H1 (cell line): ENCODE results near the gene HIVEP3. TPM values are rescaled to one million over a fixed set of nuclear protein-coding genes. Genes with fewer than 3 reads are reported as not detected.

ENCODE experiments used
- CTCF ChIA-PET: fragments of 300-600 bp; sonication (Branson Sonifier 250); formaldehyde crosslinking; loops from one replicate; lab custom pipeline; 2021; ENCODE audit not compliant: partially characterized antibody; lab: Charles Lee
- POLR2A ChIA-PET: fragments of 300-600 bp; sonication (Branson Sonifier 250); formaldehyde crosslinking; loops from one replicate; lab custom pipeline; 2021; ENCODE audit warnings: inconsistent platforms; ENCODE audit not compliant: partially characterized antibody; lab: Charles Lee
- DNase-seq, 2 experiments: peaks; one replicate each; pipeline versions ENCODE4 v3.0.0 to v3.0.0-alpha.2; 2010 to 2022; ENCODE audit warnings: low spot score in 2 of 2, low read depth in 1 of 2, mixed read lengths in 1 of 2
- FAIRE-seq: peaks from 2 replicates; lab custom pipeline; 2011; peaks lifted over from hg19 to GRCh38; lab: Jason Lieb, UNC
- H2AFZ ChIP-seq: 2 replicates; pipeline ENCODE4 v1.8.1; 2012; ENCODE audit warnings: low read length, inconsistent platforms
- H2AK5ac ChIP-seq: 2 replicates; pipeline ENCODE4 v1.6.1; 2013; ENCODE audit warnings: low read depth, low read length
- H2BK120ac ChIP-seq: replicated peaks from 2 replicates; pipeline ENCODE3; 2013; ENCODE audit warnings: low read depth, low read length, inconsistent platforms
- H2BK12ac ChIP-seq: 2 replicates; pipeline ENCODE4 v1.6.1; 2013; ENCODE audit warnings: low read depth, low read length
- H2BK15ac ChIP-seq: 2 replicates; pipeline ENCODE4 v1.6.1; 2013; ENCODE audit warnings: low read length
- H2BK20ac ChIP-seq: 2 replicates; pipeline ENCODE4 v1.6.1; 2013; ENCODE audit warnings: low read length
- H2BK5ac ChIP-seq: 2 replicates; pipeline ENCODE4 v1.6.1; 2013; ENCODE audit warnings: low read depth, low read length
- H3K14ac ChIP-seq: 2 replicates; pipeline ENCODE4 v1.6.1; 2013; ENCODE audit warnings: inconsistent platforms; ENCODE audit not compliant: insufficient read length
- H3K18ac ChIP-seq: 2 replicates; pipeline ENCODE4 v1.6.1; 2013; ENCODE audit warnings: low read length; ENCODE audit errors: extremely low read depth
- H3K23ac ChIP-seq: 2 replicates; pipeline ENCODE4 v1.6.1; 2013; ENCODE audit warnings: inconsistent platforms; ENCODE audit not compliant: insufficient read length
- H3K23me2 ChIP-seq: 2 replicates; pipeline ENCODE4 v1.6.1; 2013; ENCODE audit warnings: low read depth, low read length
- H3K27ac ChIP-seq: 2 replicates; pipeline ENCODE4 v1.6.1; 2011; ENCODE audit warnings: low read depth, low read length, inconsistent platforms
- H3K27me3 ChIP-seq, 4 experiments: replicated peaks in 1 of 4; 1 replicate in 1 of 4; 2 replicates in 3 of 4; pipeline versions ENCODE4 v1.6.1 to v1.8.1; 2011 to 2013; ENCODE audit warnings: low read length in 3 of 4, mild to moderate bottlenecking in 3 of 4, inconsistent platforms in 2 of 4, mixed read lengths in 2 of 4, moderate library complexity in 1 of 4; ENCODE audit not compliant: control insufficient read depth in 3 of 4, insufficient read depth in 3 of 4; ENCODE audit errors: extremely low read depth in 1 of 4
- H3K36me3 ChIP-seq, 4 experiments: 2 replicates each; pipeline versions ENCODE4 v1.6.1 to v1.8.1; 2011 to 2013; ENCODE audit warnings: mild to moderate bottlenecking in 4 of 4, low read length in 3 of 4, moderate library complexity in 2 of 4, control low read depth in 1 of 4, inconsistent platforms in 1 of 4; ENCODE audit not compliant: insufficient read depth in 4 of 4, control insufficient read depth in 2 of 4
- H3K4ac ChIP-seq: replicated peaks from 2 replicates; pipeline ENCODE3; 2013; ENCODE audit warnings: low read length, low read depth, mixed read lengths, inconsistent platforms; ENCODE audit not compliant: insufficient read length
- H3K4me1 ChIP-seq, 4 experiments: replicated peaks in 1 of 4; 1 replicate in 1 of 4; 2 replicates in 3 of 4; pipeline versions ENCODE4 v1.6.1 to v1.8.1; 2011 to 2013; ENCODE audit warnings: low read length in 3 of 4, inconsistent platforms in 2 of 4, mixed read lengths in 1 of 4; ENCODE audit not compliant: insufficient read depth in 4 of 4, control insufficient read depth in 3 of 4
- H3K4me2 ChIP-seq, 2 experiments: 2 replicates each; pipeline versions ENCODE4 v1.6.1 to v1.8.1; 2011 to 2013; ENCODE audit warnings: low read depth in 2 of 2, low read length in 2 of 2, control low read depth in 1 of 2, inconsistent platforms in 1 of 2, mild to moderate bottlenecking in 1 of 2; ENCODE audit not compliant: insufficient read depth in 1 of 2
- H3K4me3 ChIP-seq, 4 experiments: fragments of 200-600, 300-600 bp in 1 of 4; sonication (generic), shearing (Covaris generic), sonication (Bioruptor Twin) in 1 of 4; 2 replicates each; pipeline versions ENCODE4 v1.5.1 to v1.8.1; 2011 to 2016; ENCODE audit warnings: low read length in 4 of 4, low read depth in 3 of 4, control low read depth in 2 of 4, inconsistent platforms in 2 of 4, mild to moderate bottlenecking in 2 of 4, mixed read lengths in 1 of 4, moderate library complexity in 1 of 4; ENCODE audit not compliant: insufficient read depth in 2 of 4; ENCODE audit errors: extremely low read depth in 1 of 4
- H3K56ac ChIP-seq: replicated peaks from 2 replicates; pipeline ENCODE3; 2013; ENCODE audit warnings: low read depth, mild to moderate bottlenecking, mixed read lengths, low read length, inconsistent platforms; ENCODE audit not compliant: insufficient read length
- H3K79me1 ChIP-seq: 2 replicates; pipeline ENCODE4 v1.6.1; 2013; ENCODE audit warnings: low read depth, low read length, control low read depth
- H3K79me2 ChIP-seq, 2 experiments: 2 replicates each; pipeline versions ENCODE4 v1.6.1 to v1.8.1; 2012 to 2013; ENCODE audit warnings: low read length in 2 of 2, mild to moderate bottlenecking in 2 of 2, inconsistent platforms in 1 of 2; ENCODE audit not compliant: insufficient read depth in 2 of 2, control insufficient read depth in 1 of 2
- H3K9ac ChIP-seq, 4 experiments: replicated peaks in 1 of 4; 1 replicate in 1 of 4; 2 replicates in 3 of 4; pipeline versions ENCODE4 v1.6.1 to v1.8.1; 2011 to 2013; ENCODE audit warnings: low read depth in 3 of 4, low read length in 3 of 4, control low read depth in 2 of 4, mild to moderate bottlenecking in 2 of 4, moderate library complexity in 2 of 4, inconsistent platforms in 1 of 4; ENCODE audit errors: extremely low read depth in 1 of 4
- H3K9me3 ChIP-seq, 2 experiments: 2 replicates each; pipeline versions ENCODE4 v1.6.1 to v1.8.1; 2012 to 2013; ENCODE audit warnings: mild to moderate bottlenecking in 2 of 2, moderate library complexity in 2 of 2, control low read depth in 1 of 2, inconsistent platforms in 1 of 2, low read depth in 1 of 2, low read length in 1 of 2, mixed read lengths in 1 of 2; ENCODE audit not compliant: insufficient read depth in 2 of 2
- H4K20me1 ChIP-seq, 2 experiments: replicated peaks in 1 of 2; 2 replicates each; pipeline versions ENCODE3 to v1.8.1; 2011 to 2013; ENCODE audit warnings: inconsistent platforms in 2 of 2, low read length in 2 of 2, mild to moderate bottlenecking in 1 of 2; ENCODE audit not compliant: insufficient read depth in 2 of 2, control insufficient read depth in 1 of 2
- H4K5ac ChIP-seq: 2 replicates; pipeline ENCODE4 v1.6.1; 2013; ENCODE audit warnings: low read length, low read depth, mixed read lengths, inconsistent platforms; ENCODE audit not compliant: insufficient read length
- H4K8ac ChIP-seq: 2 replicates; pipeline ENCODE4 v1.8.0; 2013; ENCODE audit warnings: mild to moderate bottlenecking, moderate library complexity, low read length, inconsistent platforms; ENCODE audit not compliant: insufficient read depth; ENCODE audit errors: extremely low read depth
- H4K91ac ChIP-seq: replicated peaks from 2 replicates; pipeline ENCODE3; 2013; ENCODE audit warnings: low read length, mixed read lengths, inconsistent platforms; ENCODE audit not compliant: insufficient read length
- ASH2L ChIP-seq: fragments of 200-600, 300-600 bp; sonication (generic); IDR thresholded peaks from one replicate; pipeline ENCODE4 v1.7.1; 2017; ENCODE audit warnings: low read length
- ATF2 ChIP-seq: IDR thresholded peaks from 2 replicates; pipeline ENCODE4 v1.6.1; 2012; ENCODE audit warnings: low read length, inconsistent platforms
- BACH1 ChIP-seq: IDR thresholded peaks from 2 replicates; pipeline ENCODE4 v1.6.1; 2012; ENCODE audit warnings: low read length, improper control_type of control experiment
- BCL11A ChIP-seq, 2 experiments: IDR thresholded peaks; one replicate each; pipeline ENCODE4 v1.6.1; 2011; ENCODE audit warnings: low read depth in 2 of 2, low read length in 2 of 2, mild to moderate bottlenecking in 2 of 2
- CBX8 ChIP-seq: fragments of 300-800, 300-1000 bp; sonication (generic); IDR thresholded peaks from 2 replicates; pipeline ENCODE4 v1.7.1; 2016; ENCODE audit warnings: low read depth, low read length, borderline replicate concordance
- HDAC2 ChIP-seq, 2 experiments: fragments of 300-600 bp in 1 of 2; sonication (generic) in 1 of 2; IDR thresholded peaks; 2 replicates each; pipeline ENCODE4 v1.6.1; 2011 to 2012; ENCODE audit warnings: low read depth in 2 of 2, low read length in 2 of 2, mild to moderate bottlenecking in 2 of 2, moderate library complexity in 2 of 2, borderline replicate concordance in 1 of 2, inconsistent platforms in 1 of 2
- JUND ChIP-seq: IDR thresholded peaks from 2 replicates; pipeline ENCODE4 v1.6.1; 2011; ENCODE audit warnings: mild to moderate bottlenecking, improper control_type of control experiment, low read length
- POLR2AphosphoS5 ChIP-seq: IDR thresholded peaks from 2 replicates; pipeline ENCODE4 v1.6.1; 2011; ENCODE audit warnings: low read depth, low read length
- SIRT6 ChIP-seq: IDR thresholded peaks from one replicate; pipeline ENCODE4 v1.7.1; 2012; ENCODE audit warnings: low read length, inconsistent platforms
- SP1 ChIP-seq: IDR thresholded peaks from 2 replicates; pipeline ENCODE4 v1.6.1; 2011; ENCODE audit warnings: low read depth, low read length
- TBP ChIP-seq: IDR thresholded peaks from 2 replicates; pipeline ENCODE4 v1.6.1; 2011; ENCODE audit warnings: low read depth, low read length, improper control_type of control experiment
- WGBS, 2 experiments: shearing (Covaris generic) in 1 of 2; methylation state at CpG; one replicate each; pipeline versions ENCODE4 v1.1.6 to v1.1.7; 2013 to 2015; ENCODE audit warnings: low lambda C conversion rate in 2 of 2, mixed read lengths in 2 of 2, inconsistent platforms in 1 of 2, low coverage in 1 of 2, missing lambda C conversion rate in 1 of 2; ENCODE audit not compliant: insufficient replicate concordance in 2 of 2, insufficient coverage in 1 of 2, insufficient read length in 1 of 2; ENCODE audit errors: extremely low coverage in 1 of 2, missing lambda C conversion rate in 1 of 2; 5-methylcytosine and 5-hydroxymethylcytosine counted together
- polyA plus RNA-seq, 7 experiments: library from polyadenylated mRNA; depleted of rRNA in 3 of 7; stranded (reverse) in 5 of 7; unstranded in 2 of 7; fragments of >200 nt in 5 of 7; fragments of 200-250 nt in 2 of 7; gene quantifications; 1 replicate in 5 of 7; 2 replicates in 1 of 7; 4 replicates in 1 of 7; pipeline versions ENCODE4 v1.2.1 to v1.2.3, GENCODE V29; 2011 to 2013; ENCODE audit warnings: missing spikeins in 2 of 7, mixed read lengths in 2 of 7
- total RNA-seq: library from RNA; stranded (reverse); fragmentation: NEBNext Ultra II Directional; extraction: Animal tissue kit (Norgen Biotek cat#: 25700); gene quantifications from 2 replicates; pipeline ENCODE4 v1.2.1, GENCODE V29; 2021

The HIVEP3 gene
- total and polyA plus RNA-seq, 2 of the 8 experiments (the other 6 are each of a cell fraction or from before 2014, with no cell fraction given), result 0.24 to 0.69 TPM

GRCh38 chr1:41526956-41527561 lies 391.7 kb downstream of the HIVEP3 start:
- Histone ChIP-seq H3K4ac (no peak overlapping the region), H4K5ac (no peak overlapping the region), H4K20me1 (peaks cover 0 to 6% of the 10 kb centered on the region in 2 experiments)
- TF ChIP-seq BACH1, result no peak
- TF ChIP-seq JUND, result no peak
- TF ChIP-seq SP1, result no peak
- TF ChIP-seq CBX8, result no peak
- TF ChIP-seq TBP, result no peak
- TF ChIP-seq POLR2AphosphoS5, result no peak
- no peak for TF ChIP-seq SIRT6
- TF ChIP-seq ATF2, result no peak
- no peak for TF ChIP-seq BCL11A (IDR thresholded peaks at IDR 0.05; ENCODE audit: low read depth in 2 of 2, low read length in 2 of 2)
- no peak for TF ChIP-seq ASH2L
- no peak for TF ChIP-seq HDAC2 (IDR thresholded peaks at IDR 0.05; ENCODE audit: borderline replicate concordance in 1 of 2, low read depth in 2 of 2, low read length in 2 of 2)
- TF ChIP-seq, all 59 proteins: peak for 0
- peak overlapping the region; percentile 32 for H3K56ac ChIP-seq
- H3K4me2 ChIP-seq, result no peak overlapping the region
- FAIRE-seq (no peak), DNase-seq (no peak)
- H2BK15ac ChIP-seq, result no peak overlapping the region
- no peak overlapping the region for H2AFZ ChIP-seq
- WGBS, 2 experiments, result 83 to 100% methylated on average over 2 to 3 of the region's 4 CpGs
- H3K4me3 ChIP-seq, result no peak overlapping the region
- H3K79me1 ChIP-seq, result no peaks in the 10 kb centered on the region
- H3K4me1 ChIP-seq, result peaks cover 0 to 2% (median 0%) of the 10 kb centered on the region in 4 experiments; a peak in 1 of 7 replicates
- H3K79me2 ChIP-seq, result no peaks in the 10 kb centered on the region
- H2BK5ac ChIP-seq, result no peak overlapping the region
- no peak overlapping the region for H3K23ac ChIP-seq
- no peak overlapping the region for H4K8ac ChIP-seq
- no peak overlapping the region for H2AK5ac ChIP-seq
- no peak overlapping the region for H3K27ac ChIP-seq
- CTCF ChIA-PET, result interaction anchor here (0.6 to 2.3 kb wide), 2 partner anchors 11 to 14 kb away, joined by 4 to 10 read pairs; no protein-coding TSS in a partner anchor
- peaks cover 38% of the 10 kb centered on the region; the same call in 1 of the 2 replicates for H3K23me2 ChIP-seq
- no peaks in the 10 kb centered on the region for H3K36me3 ChIP-seq
- no peak overlapping the region for H2BK12ac ChIP-seq
- H4K91ac ChIP-seq, result no peak overlapping the region
- peaks cover 9 to 10% of the 10 kb centered on the region in 2 experiments; a peak in 2 of 4 replicates for H3K9me3 ChIP-seq
- POLR2A ChIA-PET, result no interaction called here
- no peak overlapping the region for H2BK120ac ChIP-seq
- H3K27me3 ChIP-seq, result no peaks in the 10 kb centered on the region
- no peak overlapping the region for H2BK20ac ChIP-seq
- H3K9ac ChIP-seq, result no peak overlapping the region
- no peak overlapping the region for H3K14ac ChIP-seq
- H3K18ac ChIP-seq, result no peak overlapping the region
